Lung (tissue), 12 donors: Measurements from ENCODE around the gene TEC. TPM values are rescaled to one million over a fixed set of nuclear protein-coding genes. Genes with fewer than 3 reads are reported as not detected.
A peak's percentile ranks its signal among the peaks of the same experiment; 100 is the strongest.

Experiments used
- ATAC-seq: fragments of 200-7000 bp; cut with Tn5 transposase; one replicate; pipeline ENCODE4 v1.9.1; 2020; ENCODE audit warnings: moderate number of reproducible peaks; ENCODE audit not compliant: insufficient read depth, low FRiP score
- DNase-seq, 3 donors: peaks; one replicate each; pipeline ENCODE4 v3.0.0-alpha.2; 2013 to 2017
- H3K27ac ChIP-seq, 2 donors: one replicate each; pipeline ENCODE4 v1.5.1; 2013; ENCODE audit warnings: mild to moderate bottlenecking in 2 of 2, moderate library complexity in 2 of 2, control low read depth in 1 of 2, inconsistent platforms in 1 of 2, low read depth in 1 of 2, low read length in 1 of 2
- H3K27me3 ChIP-seq, 3 donors: one replicate each; pipeline ENCODE4 v1.5.1; 2013; ENCODE audit warnings: low read length in 2 of 3; ENCODE audit not compliant: control insufficient read depth in 3 of 3, insufficient read depth in 3 of 3
- H3K36me3 ChIP-seq, 4 donors: one replicate each; pipeline ENCODE4 v1.5.1; 2013; ENCODE audit warnings: low read length in 4 of 4, mild to moderate bottlenecking in 1 of 4, moderate library complexity in 1 of 4; ENCODE audit not compliant: control insufficient read depth in 4 of 4, insufficient read depth in 4 of 4
- H3K4me1 ChIP-seq, 5 donors: one replicate each; pipeline ENCODE4 v1.5.1; 2013; ENCODE audit warnings: low read length in 5 of 5, mild to moderate bottlenecking in 2 of 5, moderate library complexity in 1 of 5; ENCODE audit not compliant: control insufficient read depth in 5 of 5, insufficient read depth in 5 of 5
- H3K4me3 ChIP-seq: one replicate; pipeline ENCODE4 v1.5.1; 2013; ENCODE audit warnings: mild to moderate bottlenecking, control low read depth, moderate library complexity
- H3K9ac ChIP-seq, 2 donors: one replicate each; pipeline ENCODE4 v1.5.1; 2013; ENCODE audit warnings: low read length in 2 of 2, control low read depth in 1 of 2; ENCODE audit not compliant: insufficient read depth in 1 of 2
- H3K9me3 ChIP-seq, 4 donors: one replicate each; pipeline ENCODE4 v1.5.1; 2013; ENCODE audit warnings: low read length in 3 of 4, mild to moderate bottlenecking in 1 of 4, moderate library complexity in 1 of 4; ENCODE audit not compliant: control insufficient read depth in 4 of 4, insufficient read depth in 3 of 4
- WGBS, 2 donors: extraction: QIAGEN DNeasy Blood & Tissue Kit; methylation state at CpG; one replicate each; pipeline ENCODE4 v1.1.7; 2013; 5-methylcytosine and 5-hydroxymethylcytosine counted together
- polyA plus RNA-seq, 2 donors: library from polyadenylated mRNA; stranded (reverse); fragments of 200-250 nt; gene quantifications; one replicate each; pipeline ENCODE4 v1.2.1, GENCODE V29; 2013
- total RNA-seq, 2 donors: library from RNA; depleted of rRNA in 1 of 2; stranded (reverse); fragments of >200 nt in 1 of 2; gene quantifications; one replicate each; pipeline ENCODE4 v1.2.1, GENCODE V29; 2014 to 2021
- TF ChIP-seq, protein P1 (sequence below): IDR thresholded peaks from 2 replicates; pipeline ENCODE4 v1.5.1; 2012; ENCODE audit warnings: mild to moderate bottlenecking; ENCODE audit errors: control extremely low read depth, extremely low read depth
- donor health status: control.
- donor health status: control.
- donor health status: Bipolar disorder and iron deficiency.
- donor health status: healthy.
- donor health status: DM: yes; HTN: yes; CAD: no.

Gene TEC
- total and polyA plus RNA-seq, 4 donors = 2.0 to 19.8 (median 3.1) TPM

DNA sequence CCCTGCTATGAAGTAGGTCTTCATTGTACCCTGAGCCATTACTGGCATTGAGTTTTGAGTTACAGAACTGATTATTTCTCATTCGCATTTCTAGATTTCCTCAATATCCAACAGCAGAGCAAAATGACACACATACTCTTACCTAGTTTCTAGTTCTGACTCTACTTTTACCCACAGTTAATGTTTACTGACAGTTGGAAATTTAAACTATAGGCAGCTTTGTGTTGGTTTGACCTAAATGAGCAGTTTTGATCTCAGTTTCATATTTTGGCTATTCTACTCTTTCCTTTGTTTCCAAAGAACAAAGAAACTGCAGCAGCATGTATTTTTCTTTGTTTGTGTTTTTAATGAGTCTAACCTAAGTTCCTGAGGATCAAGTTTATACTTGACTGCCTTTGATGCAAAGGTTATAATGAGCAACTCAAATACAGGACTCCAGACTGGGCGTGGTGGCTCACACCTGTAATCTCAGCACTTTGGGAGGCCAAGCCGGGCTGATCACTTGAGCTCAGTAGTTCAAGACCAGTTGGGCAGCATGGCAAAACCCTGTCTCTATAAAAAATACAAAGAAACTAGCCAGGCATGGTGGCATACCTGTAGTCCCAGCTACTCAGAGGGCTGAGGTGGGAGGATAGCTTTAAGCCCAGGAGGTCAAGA is 166.0 kb downstream of the TEC start:
- TF ChIP-seq, protein P1, sequence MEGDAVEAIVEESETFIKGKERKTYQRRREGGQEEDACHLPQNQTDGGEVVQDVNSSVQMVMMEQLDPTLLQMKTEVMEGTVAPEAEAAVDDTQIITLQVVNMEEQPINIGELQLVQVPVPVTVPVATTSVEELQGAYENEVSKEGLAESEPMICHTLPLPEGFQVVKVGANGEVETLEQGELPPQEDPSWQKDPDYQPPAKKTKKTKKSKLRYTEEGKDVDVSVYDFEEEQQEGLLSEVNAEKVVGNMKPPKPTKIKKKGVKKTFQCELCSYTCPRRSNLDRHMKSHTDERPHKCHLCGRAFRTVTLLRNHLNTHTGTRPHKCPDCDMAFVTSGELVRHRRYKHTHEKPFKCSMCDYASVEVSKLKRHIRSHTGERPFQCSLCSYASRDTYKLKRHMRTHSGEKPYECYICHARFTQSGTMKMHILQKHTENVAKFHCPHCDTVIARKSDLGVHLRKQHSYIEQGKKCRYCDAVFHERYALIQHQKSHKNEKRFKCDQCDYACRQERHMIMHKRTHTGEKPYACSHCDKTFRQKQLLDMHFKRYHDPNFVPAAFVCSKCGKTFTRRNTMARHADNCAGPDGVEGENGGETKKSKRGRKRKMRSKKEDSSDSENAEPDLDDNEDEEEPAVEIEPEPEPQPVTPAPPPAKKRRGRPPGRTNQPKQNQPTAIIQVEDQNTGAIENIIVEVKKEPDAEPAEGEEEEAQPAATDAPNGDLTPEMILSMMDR = no peak
- H3K27ac ChIP-seq = no peak overlapping the region
- DNase-seq (no peak), ATAC-seq (no peak)
- no peak overlapping the region for H3K4me3 ChIP-seq
- H3K9me3 ChIP-seq = no peaks in the 10 kb centered on the region
- 79 to 98% methylated on average over 3 of the region's 3 CpGs for WGBS, 2 donors
- no peak overlapping the region for H3K9ac ChIP-seq
- no peaks in the 10 kb centered on the region for H3K27me3 ChIP-seq
- H3K36me3 ChIP-seq = no peaks in the 10 kb centered on the region
- H3K4me1 ChIP-seq = no peaks in the 10 kb centered on the region

DNA sequence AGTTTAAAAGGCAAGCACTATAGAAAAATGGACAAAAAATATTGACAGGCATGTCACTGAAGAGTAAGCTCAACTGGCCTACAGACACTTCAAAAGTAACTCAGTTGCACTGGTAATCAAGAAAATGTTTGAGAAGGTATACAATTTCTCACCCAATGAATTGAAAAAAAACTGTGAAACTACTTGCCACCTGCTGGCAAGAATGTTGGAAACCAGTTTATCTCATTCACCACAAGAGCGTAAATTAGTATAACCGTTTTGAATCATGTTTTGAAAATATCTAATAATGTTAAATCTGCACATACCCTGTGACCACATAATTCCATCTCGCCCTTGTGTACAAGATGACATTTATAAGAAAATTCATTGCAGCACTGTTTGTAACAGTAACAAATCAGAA is 167.3 kb downstream of the TEC start:
- TF ChIP-seq, protein P1 = no peak
- 85 to 92% methylated on average over 3 of the region's 3 CpGs for WGBS, 2 donors
- no peaks in the 10 kb centered on the region for H3K4me1 ChIP-seq
- H3K4me3 ChIP-seq = no peak overlapping the region
- no peak overlapping the region for H3K27ac ChIP-seq
- H3K9ac ChIP-seq = no peak overlapping the region
- H3K9me3 ChIP-seq = no peaks in the 10 kb centered on the region
- no peaks in the 10 kb centered on the region for H3K27me3 ChIP-seq
- H3K36me3 ChIP-seq = no peaks in the 10 kb centered on the region
- ATAC-seq = no peak
- no peak for DNase-seq

DNA sequence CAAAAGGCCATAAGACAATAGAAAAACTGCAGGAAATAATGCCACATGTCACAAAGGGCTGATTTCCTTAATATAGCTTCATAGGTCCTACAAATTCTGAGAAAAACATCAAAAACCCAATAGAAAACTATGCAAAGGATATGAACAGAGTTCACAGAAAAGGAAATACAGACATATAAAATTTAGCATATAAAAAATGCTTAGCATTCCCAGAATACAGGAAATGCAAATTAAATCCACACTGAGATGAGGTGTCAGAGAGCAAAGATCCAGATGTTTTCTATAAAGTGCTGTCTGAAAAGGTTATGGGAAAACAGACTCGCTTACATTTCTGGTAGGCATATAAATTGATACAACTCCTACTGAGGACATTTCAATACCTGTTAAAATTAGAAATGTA is 169.4 kb downstream of the TEC start:
- DNase-seq (peak in 2 of 3 donors; percentile 80 to 86), ATAC-seq (no peak)
- 73 to 84% methylated on average over 1 of the region's 1 CpG for WGBS, 2 donors
- Histone ChIP-seq H3K9ac (no peak overlapping the region), H3K27ac (no peak overlapping the region), H3K9me3 (no peaks in the 10 kb centered on the region), H3K36me3 (no peaks in the 10 kb centered on the region), H3K27me3 (no peaks in the 10 kb centered on the region), H3K4me1 (no peaks in the 10 kb centered on the region), H3K4me3 (no peak overlapping the region)
- TF ChIP-seq, protein P1 = no peak

DNA sequence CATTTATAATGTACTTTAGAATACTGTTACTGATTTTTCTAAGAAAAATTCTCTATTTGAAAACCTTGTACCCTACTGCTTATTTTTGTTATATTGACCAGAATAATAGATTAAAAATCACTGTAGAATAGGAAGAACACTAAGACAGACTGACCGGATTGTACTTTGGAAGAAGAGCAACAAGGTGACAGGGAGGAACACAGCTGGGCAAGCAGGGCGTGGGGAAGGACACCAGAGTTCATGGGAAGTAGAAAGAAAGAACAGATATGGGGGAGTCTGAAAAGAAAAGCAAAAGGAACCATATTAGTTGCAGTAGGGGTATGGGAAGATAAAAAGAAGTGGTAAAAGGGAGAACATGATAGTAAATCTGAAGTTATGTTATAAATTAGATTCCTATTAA is 174.2 kb downstream of the TEC start:
- 79 to 93% methylated on average over 2 of the region's 2 CpGs for WGBS, 2 donors
- no peak overlapping the region for H3K4me3 ChIP-seq
- no peak overlapping the region for H3K9ac ChIP-seq
- ATAC-seq = no peak
- H3K27ac ChIP-seq = no peak overlapping the region
- H3K27me3 ChIP-seq = no peaks in the 10 kb centered on the region
- no peak for DNase-seq
- no peaks in the 10 kb centered on the region for H3K4me1 ChIP-seq
- H3K36me3 ChIP-seq = no peaks in the 10 kb centered on the region
- TF ChIP-seq, protein P1 = no peak
- H3K9me3 ChIP-seq = no peaks in the 10 kb centered on the region
